HEK293 (cell line): ENCODE measurements around the gene GATAD2A.

Experiments used
- CTCF ChIA-PET: fragments of 350-600 bp; formaldehyde crosslinking; extraction: SDS; loops from one replicate; lab custom pipeline; 2021; ENCODE audit warnings: antibody characterized with exemption; lab: Yijun Ruan, JAX
- POLR2A ChIA-PET: fragments of 300-600 bp; formaldehyde crosslinking; extraction: SDS; loops from one replicate; lab custom pipeline; 2020; ENCODE audit warnings: antibody characterized with exemption, inconsistent platforms; lab: Yijun Ruan, JAX
- H3K27ac ChIP-seq: fragments of 200-500 bp; sonication (Bioruptor generic); 2 replicates; pipeline ENCODE4 v1.5.1; 2014; ENCODE audit warnings: low read depth, low read length, control low read depth, inconsistent platforms; ENCODE audit errors: extremely low read depth
- H3K36me3 ChIP-seq, 2 experiments: fragments of 200-500 bp in 1 of 2; sonication (Bioruptor generic) in 1 of 2; 1 replicate in 1 of 2; 2 replicates in 1 of 2; pipeline ENCODE4 v1.5.1; 2014 to 2017; ENCODE audit warnings: inconsistent platforms in 2 of 2, low read length in 2 of 2; ENCODE audit not compliant: control insufficient read depth in 2 of 2, insufficient read depth in 1 of 2
- H3K4me1 ChIP-seq: fragments of 200-500 bp; sonication (Bioruptor generic); 2 replicates; pipeline ENCODE4 v1.5.1; 2014; ENCODE audit warnings: mild to moderate bottlenecking, low read length, inconsistent platforms; ENCODE audit not compliant: control insufficient read depth, insufficient read depth
- H3K4me3 ChIP-seq: 2 replicates; pipeline ENCODE4 v1.5.1; 2011; ENCODE audit warnings: low read depth, mild to moderate bottlenecking, control low read depth, low read length, moderate library complexity
- H3K9me3 ChIP-seq: fragments of 200-500 bp; sonication (Bioruptor generic); 2 replicates; pipeline ENCODE4 v1.5.1; 2014; ENCODE audit warnings: low read depth, low read length, inconsistent platforms; ENCODE audit not compliant: control insufficient read depth, insufficient read depth
- CTCF ChIP-seq: fragments of 450-650 bp; formaldehyde crosslinking; IDR thresholded peaks from 2 replicates; pipeline ENCODE4 v1.5.1; 2016; ENCODE audit warnings: missing biosample characterization, missing genetic modification characterization
- EGR2 ChIP-seq: fragments of 450-650 bp; formaldehyde crosslinking; IDR thresholded peaks from 2 replicates; pipeline ENCODE4 v1.5.1; 2016; ENCODE audit warnings: low read depth, missing biosample characterization, missing genetic modification characterization
- GLIS1 ChIP-seq: fragments of 450-650 bp; formaldehyde crosslinking; IDR thresholded peaks from 2 replicates; pipeline ENCODE4 v1.5.1; 2016; ENCODE audit warnings: missing biosample characterization, missing genetic modification characterization
- KLF9 ChIP-seq: fragments of 450-650 bp; formaldehyde crosslinking; IDR thresholded peaks from 2 replicates; pipeline ENCODE4 v1.5.1; 2016; ENCODE audit warnings: missing biosample characterization, missing genetic modification characterization, low read depth
- MYNN ChIP-seq: fragments of 450-650 bp; formaldehyde crosslinking; IDR thresholded peaks from 2 replicates; pipeline ENCODE4 v1.5.1; 2016; ENCODE audit warnings: missing biosample characterization, missing genetic modification characterization, borderline replicate concordance
- RBAK ChIP-seq: fragments of 450-650 bp; formaldehyde crosslinking; IDR thresholded peaks from 2 replicates; pipeline ENCODE4 v1.5.1; 2016; ENCODE audit warnings: missing biosample characterization, missing genetic modification characterization
- ZBTB11 ChIP-seq: fragments of 450-650 bp; formaldehyde crosslinking; conservative IDR thresholded peaks from 2 replicates; pipeline ENCODE4 v1.5.1; 2016; ENCODE audit warnings: low read depth, missing biosample characterization, missing genetic modification characterization
- ZBTB8A ChIP-seq: fragments of 450-650 bp; formaldehyde crosslinking; IDR thresholded peaks from 2 replicates; pipeline ENCODE4 v1.5.1; 2016; ENCODE audit warnings: missing biosample characterization, missing genetic modification characterization
- ZFHX2 ChIP-seq: fragments of 450-650 bp; formaldehyde crosslinking; conservative IDR thresholded peaks from 2 replicates; pipeline ENCODE4 v1.5.1; 2016; ENCODE audit warnings: missing biosample characterization, missing genetic modification characterization
- ZIC2 ChIP-seq: fragments of 450-650 bp; formaldehyde crosslinking; IDR thresholded peaks from 2 replicates; pipeline ENCODE4 v1.5.1; 2016; ENCODE audit warnings: missing biosample characterization, missing genetic modification characterization
- ZNF211 ChIP-seq: fragments of 450-650 bp; formaldehyde crosslinking; IDR thresholded peaks from 2 replicates; pipeline ENCODE4 v1.5.1; 2016; ENCODE audit warnings: low read depth, missing biosample characterization, missing genetic modification characterization
- ZNF24 ChIP-seq: fragments of 450-650 bp; formaldehyde crosslinking; IDR thresholded peaks from 2 replicates; pipeline ENCODE4 v1.5.1; 2016; ENCODE audit warnings: missing biosample characterization, missing genetic modification characterization
- ZNF311 ChIP-seq: fragments of 450-650 bp; formaldehyde crosslinking; IDR thresholded peaks from 2 replicates; pipeline ENCODE4 v1.5.1; 2017; ENCODE audit warnings: missing biosample characterization, missing genetic modification characterization, borderline replicate concordance
- ZNF341 ChIP-seq: fragments of 450-650 bp; formaldehyde crosslinking; IDR thresholded peaks from 2 replicates; pipeline ENCODE4; 2016; ENCODE audit warnings: low read depth, missing biosample characterization, missing genetic modification characterization
- ZNF585B ChIP-seq: fragments of 450-650 bp; formaldehyde crosslinking; IDR thresholded peaks from 2 replicates; pipeline ENCODE4 v1.5.1; 2016; ENCODE audit warnings: missing biosample characterization, missing genetic modification characterization
- ZNF624 ChIP-seq: fragments of 450-650 bp; formaldehyde crosslinking; IDR thresholded peaks from 2 replicates; pipeline ENCODE4 v1.5.1; 2017; ENCODE audit warnings: missing biosample characterization, missing genetic modification characterization
- TF ChIP-seq, protein P1 (sequence below): fragments of 450-650 bp; formaldehyde crosslinking; optimal IDR thresholded peaks from 2 replicates; pipeline ENCODE3; 2016; ENCODE audit warnings: missing biosample characterization, mild to moderate bottlenecking, missing genetic modification characterization
- TF ChIP-seq, protein P2 (sequence below): fragments of 450-650 bp; formaldehyde crosslinking; IDR thresholded peaks from 2 replicates; pipeline ENCODE4 v1.5.1; 2016; ENCODE audit warnings: missing biosample characterization, missing genetic modification characterization, low read depth

The GATAD2A gene

DNA sequence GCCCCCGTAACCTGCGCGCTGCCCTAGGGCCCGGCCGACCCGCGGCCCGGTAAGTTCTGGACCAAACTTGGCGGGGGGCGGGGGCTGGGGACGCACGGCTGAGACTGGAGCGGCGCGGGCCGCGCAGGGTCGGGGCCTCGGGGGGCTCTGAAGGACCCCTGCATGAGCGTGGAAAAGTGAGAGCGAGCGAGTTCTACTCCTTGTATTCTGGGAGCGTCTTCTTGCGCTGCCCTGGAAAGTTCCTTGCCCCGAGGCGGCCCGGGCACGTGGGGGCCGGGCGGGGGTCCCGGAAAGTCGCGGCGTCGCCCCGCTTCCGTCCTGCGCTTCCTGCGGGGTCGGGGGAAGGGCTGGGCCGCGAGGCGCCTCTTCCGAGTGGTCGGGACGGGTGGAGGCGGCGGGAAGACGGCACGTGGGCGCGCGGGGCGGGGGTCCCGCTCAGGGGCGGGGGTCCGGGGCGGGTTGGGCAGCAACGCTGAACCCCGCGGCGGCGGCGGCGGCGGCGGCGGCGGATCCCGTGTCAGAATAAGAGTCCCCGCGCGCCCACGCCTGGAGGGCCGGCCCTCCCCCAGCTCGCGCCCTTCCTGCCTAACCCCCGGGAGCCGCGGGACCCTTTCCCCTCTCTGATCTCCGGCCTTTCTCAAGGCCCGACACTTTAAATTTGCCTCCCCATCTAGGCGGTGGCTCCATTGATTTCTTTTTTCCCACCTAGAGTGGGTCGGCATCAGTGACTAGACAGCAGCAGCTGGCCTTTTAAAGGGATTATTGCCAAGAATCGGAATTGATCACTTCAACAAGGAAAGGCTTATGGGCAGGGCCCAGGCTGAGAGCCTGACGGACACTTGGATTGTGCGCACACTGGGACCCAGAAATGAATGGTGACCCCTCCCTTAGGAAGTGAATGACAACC lies 749 bp downstream of the GATAD2A start:
- Histone ChIP-seq H3K4me3 (peak overlapping the region; percentile 78), H3K4me1 (peaks cover 22% of the 10 kb centered on the region), H3K36me3 (peaks cover 0 to 4% of the 10 kb centered on the region in 2 experiments; a peak in 1 of 3 replicates), H3K27ac (peak overlapping the region; percentile 72), H3K9me3 (no peaks in the 10 kb centered on the region)
- TF ChIP-seq ZNF211 (tag by site-specific recombination) (no peak), ZBTB8A (tag by site-specific recombination) (0 out of 2 replicates have a peak, but pooled peaks have one; percentile 33), EGR2 (tag by site-specific recombination) (peak; percentile 32; the same call in 1 of the 2 replicates), RBAK (no peak), ZIC2 (tag by site-specific recombination) (peak; percentile 24; the same call in 1 of the 2 replicates), ZNF311 (no peak), ZNF24 (tag by site-specific recombination) (no peak), GLIS1 (tag by site-specific recombination) (no peak), ZNF341 (peak; percentile 55; the same call in 1 of the 2 replicates), ZNF585B (tag by site-specific recombination) (no peak), ZFHX2 (peak; percentile 62), KLF9 (peak; percentile 35; the same call in 1 of the 2 replicates), CTCF (tag by site-specific recombination) (no peak), ZBTB11 (tag by site-specific recombination) (peak; percentile 44; the same call in 1 of the 2 replicates), MYNN (peak; percentile 94), ZNF624 (tag by site-specific recombination) (no peak)
- TF ChIP-seq, protein P1, sequence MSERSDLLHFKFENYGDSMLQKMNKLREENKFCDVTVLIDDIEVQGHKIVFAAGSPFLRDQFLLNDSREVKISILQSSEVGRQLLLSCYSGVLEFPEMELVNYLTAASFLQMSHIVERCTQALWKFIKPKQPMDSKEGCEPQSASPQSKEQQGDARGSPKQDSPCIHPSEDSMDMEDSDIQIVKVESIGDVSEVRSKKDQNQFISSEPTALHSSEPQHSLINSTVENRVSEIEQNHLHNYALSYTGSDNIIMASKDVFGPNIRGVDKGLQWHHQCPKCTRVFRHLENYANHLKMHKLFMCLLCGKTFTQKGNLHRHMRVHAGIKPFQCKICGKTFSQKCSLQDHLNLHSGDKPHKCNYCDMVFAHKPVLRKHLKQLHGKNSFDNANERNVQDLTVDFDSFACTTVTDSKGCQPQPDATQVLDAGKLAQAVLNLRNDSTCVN: peak; percentile 53
- TF ChIP-seq, protein P2, sequence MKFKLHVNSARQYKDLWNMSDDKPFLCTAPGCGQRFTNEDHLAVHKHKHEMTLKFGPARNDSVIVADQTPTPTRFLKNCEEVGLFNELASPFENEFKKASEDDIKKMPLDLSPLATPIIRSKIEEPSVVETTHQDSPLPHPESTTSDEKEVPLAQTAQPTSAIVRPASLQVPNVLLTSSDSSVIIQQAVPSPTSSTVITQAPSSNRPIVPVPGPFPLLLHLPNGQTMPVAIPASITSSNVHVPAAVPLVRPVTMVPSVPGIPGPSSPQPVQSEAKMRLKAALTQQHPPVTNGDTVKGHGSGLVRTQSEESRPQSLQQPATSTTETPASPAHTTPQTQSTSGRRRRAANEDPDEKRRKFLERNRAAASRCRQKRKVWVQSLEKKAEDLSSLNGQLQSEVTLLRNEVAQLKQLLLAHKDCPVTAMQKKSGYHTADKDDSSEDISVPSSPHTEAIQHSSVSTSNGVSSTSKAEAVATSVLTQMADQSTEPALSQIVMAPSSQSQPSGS (tag by site-specific recombination): no peak
- CTCF ChIA-PET: interaction anchor here (0.5 to 2.4 kb wide), 9 partner anchors 37 to 95 kb away, joined by 3 to 10 read pairs (median 3); no protein-coding TSS in a partner anchor
- POLR2A ChIA-PET: interaction anchor here (0.5 to 2.5 kb wide), 21 partner anchors 8 to 646 kb away, joined by 3 to 31 read pairs (median 4); partner anchors contain the start of gene TSSK6
